Gastrocnemius medialis (tissue), 4 donors: ENCODE data around the gene TMEM106C. TPM values are rescaled to one million over a fixed set of nuclear protein-coding genes. Genes with fewer than 3 reads are reported as not detected.

Experiments used
- ATAC-seq, 2 donors: fragments of 150-250 bp; one replicate each; pipeline ENCODE4 v1.9.1; 2016
- DNase-seq, 2 donors: peaks; one replicate each; pipeline ENCODE4 v3.0.0-alpha.2; 2019
- H3K27ac ChIP-seq, 4 donors: fragments of 200-600 bp; sonication (generic); 1 replicate in 1 of 4; 2 replicates in 3 of 4; pipeline ENCODE4 v1.5.1; 2016 to 2018; ENCODE audit warnings: mild to moderate bottlenecking in 2 of 4, moderate library complexity in 1 of 4
- H3K27me3 ChIP-seq, 3 donors: fragments of 200-600 bp; sonication (generic) in 2 of 3; 1 replicate in 1 of 3; 2 replicates in 2 of 3; pipeline versions ENCODE4 v1.5.1 to v1.6.0; 2016 to 2019; ENCODE audit warnings: mild to moderate bottlenecking in 1 of 3, moderate library complexity in 1 of 3
- H3K36me3 ChIP-seq, 2 donors: fragments of 200-600 bp; sonication (generic) in 1 of 2; one replicate each; pipeline ENCODE4 v1.5.1; 2017 to 2018
- H3K4me1 ChIP-seq, 2 donors: fragments of 200-600 bp; sonication (generic) in 1 of 2; one replicate each; pipeline ENCODE4 v1.5.1; 2016 to 2017; ENCODE audit warnings: mild to moderate bottlenecking in 2 of 2
- H3K4me3 ChIP-seq, 4 donors: fragments of 200-600 bp; sonication (generic) in 3 of 4; 1 replicate in 1 of 4; 2 replicates in 3 of 4; pipeline ENCODE4 v1.5.1; 2016 to 2019; ENCODE audit warnings: mild to moderate bottlenecking in 2 of 4
- H3K9me3 ChIP-seq, 3 donors: fragments of 200-600 bp; sonication (generic) in 2 of 3; 1 replicate in 1 of 3; 2 replicates in 2 of 3; pipeline ENCODE4 v1.5.1; 2016 to 2019
- POLR2A ChIP-seq, 2 donors: fragments of 450-650 bp; IDR thresholded peaks; one replicate each; pipeline ENCODE4 v1.6.1; 2017; ENCODE audit warnings: antibody characterized with exemption in 2 of 2, mild to moderate bottlenecking in 2 of 2, moderate library complexity in 2 of 2
- in situ Hi-C, 4 donors: fragments of 200-750 bp; cut with MboI; loops; one replicate each; pipeline versions ENCODE4 v1.15.0 to v1.8.0; 2017; ENCODE audit warnings: low sequenced_read_pairs in 4 of 4
- intact Hi-C: fragments of 100-400 bp; cut with DNase I; formaldehyde crosslinking; loops from one replicate; pipeline ENCODE4 v1.15.1; 2023; ENCODE audit warnings: low total_unique reads
- total RNA-seq, 4 donors: library from RNA; depleted of rRNA; stranded (reverse); fragments of >200 nt; gene quantifications; one replicate each; pipeline versions ENCODE4 v1.1.0 to v1.2.3, GENCODE V29; 2016
- TF ChIP-seq, protein P1 (sequence below), 5 experiments: fragments of 450-650 bp in 3 of 5; fragments of 200-600 bp in 2 of 5; sonication (generic) in 2 of 5; IDR thresholded peaks in 4 of 5; conservative IDR thresholded peaks in 1 of 5; 1 replicate in 4 of 5; 2 replicates in 1 of 5; pipeline ENCODE4 v1.5.1; 2016 to 2019; ENCODE audit warnings: antibody characterized with exemption in 5 of 5, mild to moderate bottlenecking in 3 of 5, moderate library complexity in 3 of 5

TMEM106C gene
- total RNA-seq, 4 donors from 2014 or later = 11.8 to 27.1 (median 24.8) TPM

GRCh38 chr12:47970843-47971242 lies 7.4 kb downstream of the TMEM106C start:
- no peaks in the 10 kb centered on the region for H3K4me1 ChIP-seq
- H3K27me3 ChIP-seq = no peaks in the 10 kb centered on the region
- no peak for TF ChIP-seq POLR2A (IDR thresholded peaks at IDR 0.05)
- TF ChIP-seq, protein P1, sequence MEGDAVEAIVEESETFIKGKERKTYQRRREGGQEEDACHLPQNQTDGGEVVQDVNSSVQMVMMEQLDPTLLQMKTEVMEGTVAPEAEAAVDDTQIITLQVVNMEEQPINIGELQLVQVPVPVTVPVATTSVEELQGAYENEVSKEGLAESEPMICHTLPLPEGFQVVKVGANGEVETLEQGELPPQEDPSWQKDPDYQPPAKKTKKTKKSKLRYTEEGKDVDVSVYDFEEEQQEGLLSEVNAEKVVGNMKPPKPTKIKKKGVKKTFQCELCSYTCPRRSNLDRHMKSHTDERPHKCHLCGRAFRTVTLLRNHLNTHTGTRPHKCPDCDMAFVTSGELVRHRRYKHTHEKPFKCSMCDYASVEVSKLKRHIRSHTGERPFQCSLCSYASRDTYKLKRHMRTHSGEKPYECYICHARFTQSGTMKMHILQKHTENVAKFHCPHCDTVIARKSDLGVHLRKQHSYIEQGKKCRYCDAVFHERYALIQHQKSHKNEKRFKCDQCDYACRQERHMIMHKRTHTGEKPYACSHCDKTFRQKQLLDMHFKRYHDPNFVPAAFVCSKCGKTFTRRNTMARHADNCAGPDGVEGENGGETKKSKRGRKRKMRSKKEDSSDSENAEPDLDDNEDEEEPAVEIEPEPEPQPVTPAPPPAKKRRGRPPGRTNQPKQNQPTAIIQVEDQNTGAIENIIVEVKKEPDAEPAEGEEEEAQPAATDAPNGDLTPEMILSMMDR (IDR thresholded peaks at IDR 0.05 in 4 of 5, conservative IDR thresholded peaks at IDR 0.05 in 1 of 5) = no peak
- no peak overlapping the region for H3K4me3 ChIP-seq
- ATAC-seq (no peak), DNase-seq (no peak)
- H3K9me3 ChIP-seq = no peaks in the 10 kb centered on the region
- in situ Hi-C loops (loop anchor here in 3 of 4 donors (25.0 kb wide), 1 partner anchor 216 kb away; the partner anchor contains the start of gene CCDC184 (in 3 of the 3)), intact Hi-C loops (no loop called here)
- H3K36me3 ChIP-seq = no peaks in the 10 kb centered on the region
- no peak overlapping the region for H3K27ac ChIP-seq

GRCh38 chr12:47972895-47973294 lies 9.5 kb downstream of the TMEM106C start:
- Histone ChIP-seq H3K36me3 (no peaks in the 10 kb centered on the region), H3K4me3 (no peak overlapping the region), H3K27me3 (no peaks in the 10 kb centered on the region), H3K4me1 (no peaks in the 10 kb centered on the region), H3K27ac (no peak overlapping the region), H3K9me3 (no peaks in the 10 kb centered on the region)
- intact Hi-C loops = no loop called here
- TF ChIP-seq POLR2A (IDR thresholded peaks at IDR 0.05) = no peak
- TF ChIP-seq, protein P1 (IDR thresholded peaks at IDR 0.05 in 4 of 5, conservative IDR thresholded peaks at IDR 0.05 in 1 of 5) = no peak
- DNase-seq (no peak), ATAC-seq (no peak)
- in situ Hi-C loops = loop anchor here in 3 of 4 donors (25.0 kb wide), 1 partner anchor 214 kb away; the partner anchor contains the start of gene CCDC184 (in 3 of the 3)

- no peak overlapping the region for H3K4me3 ChIP-seq
- no peaks in the 10 kb centered on the region for H3K4me1 ChIP-seq
- no peak for TF ChIP-seq POLR2A (IDR thresholded peaks at IDR 0.05)
- TF ChIP-seq, protein P1 (IDR thresholded peaks at IDR 0.05 in 4 of 5, conservative IDR thresholded peaks at IDR 0.05 in 1 of 5) = no peak
- DNase-seq = no peak
- H3K27me3 ChIP-seq = no peaks in the 10 kb centered on the region
- ATAC-seq = no peak
- no peaks in the 10 kb centered on the region for H3K9me3 ChIP-seq
- intact Hi-C loops (no loop called here), in situ Hi-C loops (loop anchor here in 3 of 4 donors (25.0 kb wide), 1 partner anchor 213 kb away; the partner anchor contains the start of gene CCDC184 (in 3 of the 3))
- no peak overlapping the region for H3K27ac ChIP-seq
- H3K36me3 ChIP-seq = no peaks in the 10 kb centered on the region
Measured at GRCh38 chr12:47973870-47974269, 10.5 kb downstream of the TMEM106C start.

DNA sequence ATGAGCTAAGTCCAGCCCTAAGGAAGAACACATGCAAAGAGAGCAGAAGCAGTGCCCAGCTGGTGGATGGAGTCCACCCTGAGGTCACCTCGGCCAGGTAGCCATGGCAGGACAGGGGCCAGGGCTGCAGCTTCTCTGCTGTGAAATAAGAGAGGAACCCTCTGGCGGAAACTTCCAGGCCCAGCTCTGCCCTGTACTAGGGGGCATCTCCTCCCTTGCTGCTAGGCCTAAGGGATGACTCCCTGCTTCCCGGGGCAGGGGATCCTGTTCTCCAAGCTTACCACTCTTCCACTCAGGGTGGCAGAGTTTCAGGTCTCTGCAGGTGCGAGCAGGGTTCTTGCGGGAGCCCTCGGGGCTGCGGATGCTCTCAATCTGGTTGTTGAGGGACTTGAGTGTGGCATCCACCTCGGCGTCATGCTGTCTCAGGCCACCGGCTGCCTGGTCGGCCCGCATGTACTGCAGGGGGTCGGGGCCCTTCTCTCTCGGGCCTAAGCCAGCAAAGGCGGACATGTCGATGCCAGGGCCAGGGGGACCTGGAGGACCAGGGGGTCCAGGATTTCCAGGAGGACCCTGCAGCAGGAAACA lies 11.7 kb downstream of the TMEM106C start:
- ATAC-seq = no peak
- TF ChIP-seq, protein P1 (IDR thresholded peaks at IDR 0.05 in 4 of 5, conservative IDR thresholded peaks at IDR 0.05 in 1 of 5) = no peak
- no peak for TF ChIP-seq POLR2A (IDR thresholded peaks at IDR 0.05)
- intact Hi-C loops (no loop called here), in situ Hi-C loops (no loop called here)
- H3K36me3 ChIP-seq = no peaks in the 10 kb centered on the region
- no peaks in the 10 kb centered on the region for H3K4me1 ChIP-seq
- H3K4me3 ChIP-seq = no peak overlapping the region
- no peak overlapping the region for H3K27ac ChIP-seq
- no peaks in the 10 kb centered on the region for H3K27me3 ChIP-seq
- no peaks in the 10 kb centered on the region for H3K9me3 ChIP-seq
- DNase-seq = no peak
